GM21526 (cell line): ENCODE measurements around the gene LY6G5B.
A peak's percentile ranks its signal among the peaks of the same experiment; 100 is the strongest.

Experiments used
- ATAC-seq: cut with Tn5 transposase; IDR thresholded peaks from one replicate; pipeline ENCODE4 v1.9.1; 2021; ENCODE audit warnings: moderate library complexity; ENCODE audit not compliant: unreplicated experiment, low FRiP score

Gene LY6G5B

DNA sequence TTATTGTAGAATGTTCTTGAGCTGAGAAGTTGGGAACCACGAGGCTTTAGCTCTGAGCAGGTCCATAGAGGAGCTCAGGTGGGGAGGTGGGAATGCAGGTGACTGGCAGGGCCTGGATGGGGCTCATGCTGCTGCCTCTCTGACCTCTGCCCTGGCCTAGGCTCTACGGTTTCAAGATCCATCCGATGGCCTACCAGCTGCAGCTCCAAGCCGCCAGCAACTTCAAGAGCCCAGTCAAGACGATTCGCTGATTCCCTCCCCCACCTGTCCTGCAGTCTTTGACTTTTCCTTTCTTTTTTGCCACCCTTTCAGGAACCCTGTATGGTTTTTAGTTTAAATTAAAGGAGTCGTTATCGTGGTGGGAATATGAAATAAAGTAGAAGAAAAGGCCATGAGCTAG lies at the start of gene LY6G5B:
TSS of gene LY6G5B (plus strand) at position 301 of the 400 bp plus-strand sequence. CDS start 975 bp downstream, outside the sequence.
- ATAC-seq: no peak

DNA sequence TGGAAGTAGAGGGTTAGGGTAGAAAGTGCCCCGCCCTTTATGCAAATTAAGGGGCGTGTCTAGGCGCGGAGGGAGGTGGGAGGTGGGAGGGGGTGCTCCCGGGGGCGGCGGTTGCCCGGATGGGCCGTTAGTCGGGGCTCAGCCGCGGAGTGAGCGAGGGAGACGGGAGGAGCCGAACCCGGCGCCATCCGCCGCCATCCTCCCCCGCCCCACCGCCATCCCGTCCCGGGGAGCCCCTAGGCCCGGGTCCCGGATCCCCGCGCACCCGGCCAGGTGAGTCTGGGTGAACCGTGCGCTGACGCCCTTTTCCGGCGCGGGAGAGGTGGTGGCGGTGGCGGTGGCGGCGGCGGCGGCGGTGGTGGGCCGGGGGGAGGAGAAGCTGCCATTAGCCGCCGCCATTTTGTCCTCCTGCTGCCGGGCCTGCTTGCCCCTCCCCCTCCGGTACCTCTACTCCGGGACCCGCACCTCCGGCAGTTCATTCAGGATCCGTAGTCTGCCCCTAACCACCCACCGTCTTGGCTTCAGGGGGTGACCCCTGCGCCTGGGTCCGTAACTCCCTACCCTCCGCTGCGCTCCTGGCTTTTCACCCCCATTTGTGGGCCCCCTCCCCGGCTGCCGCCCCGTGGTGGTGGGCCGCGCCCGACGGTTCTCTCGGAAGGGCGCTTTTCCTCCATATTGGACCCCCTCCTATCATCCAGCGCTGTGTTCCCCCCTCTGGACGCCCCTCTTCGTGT lies 49.0 kb upstream of the LY6G5B start, which contains the start of gene PRRC2A:
TSS of gene PRRC2A (plus strand) at position 130 of the 734 bp plus-strand sequence. CDS start 2,075 bp downstream, outside the sequence.
- ATAC-seq: peak; percentile 44

DNA sequence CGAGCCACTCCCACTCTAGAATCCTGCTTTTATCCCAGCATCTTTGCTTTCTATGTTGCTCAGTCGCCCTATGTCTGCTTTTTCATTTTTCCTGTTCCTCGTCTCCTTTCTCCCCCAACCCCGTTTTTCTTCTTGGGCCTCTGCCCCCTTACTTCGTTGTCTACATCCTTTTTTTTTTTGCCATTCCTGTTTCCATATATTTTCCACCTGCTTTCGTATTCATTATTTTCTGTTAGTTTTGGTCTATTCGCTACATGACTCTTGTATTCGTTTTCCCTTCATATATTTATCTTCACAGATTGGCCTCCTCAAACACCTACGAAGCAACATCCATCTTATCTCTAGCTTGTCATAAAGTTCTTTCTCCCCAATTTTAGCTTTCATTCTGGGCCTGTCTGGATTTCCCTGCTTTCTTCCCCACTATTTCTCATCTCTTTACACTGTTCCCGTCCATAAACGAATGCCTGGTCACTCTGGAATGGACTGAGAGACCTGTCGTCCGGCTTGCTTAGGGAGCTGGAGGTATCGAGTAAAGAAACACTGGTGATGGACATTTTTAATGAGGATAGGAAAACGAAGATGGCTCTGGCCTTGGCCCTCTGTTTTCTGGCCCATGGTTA lies 48.3 kb upstream of the LY6G5B start:
- ATAC-seq: no peak

DNA sequence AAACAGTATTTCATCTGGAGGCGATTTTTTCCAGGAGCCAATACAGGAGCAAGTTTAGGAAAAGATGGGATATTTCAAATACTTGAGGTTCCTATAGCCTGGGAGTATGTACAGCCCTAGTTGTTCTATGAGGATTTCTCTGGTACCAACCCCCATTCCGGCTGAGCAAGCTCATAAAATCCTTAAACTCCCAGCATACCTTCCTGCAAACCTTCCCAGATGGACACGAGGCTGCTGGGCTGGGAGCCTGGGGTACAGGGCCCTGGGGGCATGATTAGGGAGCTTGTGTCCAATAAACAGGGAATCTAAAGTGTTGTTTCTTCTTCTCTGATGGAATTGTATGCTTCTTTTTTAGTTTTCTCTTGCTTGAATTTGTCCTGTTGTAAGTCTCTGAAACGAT lies 47.8 kb upstream of the LY6G5B start:
- ATAC-seq: no peak

GRCh38 chr6:31622684-31623091 lies 47.1 kb upstream of the LY6G5B start:
- no peak for ATAC-seq

- ATAC-seq: no peak
Observed at GRCh38 chr6:31624070-31624469, 45.7 kb upstream of the LY6G5B start.

- no peak for ATAC-seq
Observed at GRCh38 chr6:31626952-31627351, 42.8 kb upstream of the LY6G5B start.

- no peak for ATAC-seq
Observed at GRCh38 chr6:31627690-31628287, 42.0 kb upstream of the LY6G5B start.

DNA sequence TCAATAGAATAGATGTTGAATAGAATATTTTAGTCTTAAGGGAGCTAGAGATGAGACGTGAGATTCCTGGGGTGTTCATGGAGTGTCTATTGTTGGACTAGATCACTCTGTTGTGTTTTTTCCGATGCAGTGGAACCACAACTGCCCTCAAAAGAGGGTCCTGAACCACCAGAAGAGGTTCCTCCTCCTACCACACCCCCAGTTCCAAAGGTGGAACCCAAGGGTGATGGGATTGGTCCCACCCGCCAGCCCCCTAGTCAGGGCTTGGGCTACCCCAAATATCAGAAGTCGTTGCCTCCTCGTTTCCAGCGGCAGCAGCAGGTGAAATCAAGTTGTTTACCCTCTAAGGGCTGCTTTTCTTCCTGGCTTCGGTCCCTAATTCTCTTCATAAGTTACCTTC lies 40.8 kb upstream of the LY6G5B start:
- ATAC-seq: no peak

DNA sequence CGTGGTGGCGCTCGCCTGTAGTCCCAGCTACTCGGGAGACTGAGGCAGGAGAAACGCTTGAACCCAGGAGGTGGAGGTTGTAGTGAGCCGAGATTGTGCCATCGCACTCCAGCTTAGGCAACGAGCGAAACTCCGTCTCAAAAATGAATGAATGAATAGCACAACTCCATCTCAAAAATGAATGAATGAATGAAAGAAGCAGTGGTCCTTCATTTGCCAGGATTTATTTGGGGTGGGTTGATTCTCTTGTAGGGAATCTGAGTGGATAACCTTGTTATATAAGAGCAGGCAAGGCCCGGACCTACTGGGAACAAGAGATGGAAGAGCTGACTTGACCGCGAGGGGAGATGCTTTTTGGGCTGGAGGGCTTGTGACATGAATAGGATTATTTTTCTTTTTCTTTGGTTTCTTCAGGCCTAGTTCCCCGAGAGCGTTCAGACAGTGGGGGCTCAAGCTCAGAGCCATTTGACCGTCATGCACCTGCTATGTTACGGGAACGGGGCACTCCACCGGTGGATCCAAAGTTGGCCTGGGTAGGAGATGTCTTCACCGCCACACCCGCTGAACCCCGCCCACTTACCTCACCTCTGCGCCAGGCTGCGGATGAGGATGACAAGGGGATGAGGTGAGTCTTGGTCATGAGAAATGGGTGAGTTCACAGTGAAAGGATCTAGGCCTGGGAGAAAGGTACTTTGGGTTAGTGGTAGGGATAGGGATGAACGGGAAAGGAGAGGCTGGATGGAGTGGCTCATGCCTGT lies 39.4 kb upstream of the LY6G5B start:
- no peak for ATAC-seq

- no peak for ATAC-seq
Observed at GRCh38 chr6:31631209-31631608, 38.6 kb upstream of the LY6G5B start.

GRCh38 chr6:31631681-31632278 lies 38.0 kb upstream of the LY6G5B start:
- no peak for ATAC-seq

DNA sequence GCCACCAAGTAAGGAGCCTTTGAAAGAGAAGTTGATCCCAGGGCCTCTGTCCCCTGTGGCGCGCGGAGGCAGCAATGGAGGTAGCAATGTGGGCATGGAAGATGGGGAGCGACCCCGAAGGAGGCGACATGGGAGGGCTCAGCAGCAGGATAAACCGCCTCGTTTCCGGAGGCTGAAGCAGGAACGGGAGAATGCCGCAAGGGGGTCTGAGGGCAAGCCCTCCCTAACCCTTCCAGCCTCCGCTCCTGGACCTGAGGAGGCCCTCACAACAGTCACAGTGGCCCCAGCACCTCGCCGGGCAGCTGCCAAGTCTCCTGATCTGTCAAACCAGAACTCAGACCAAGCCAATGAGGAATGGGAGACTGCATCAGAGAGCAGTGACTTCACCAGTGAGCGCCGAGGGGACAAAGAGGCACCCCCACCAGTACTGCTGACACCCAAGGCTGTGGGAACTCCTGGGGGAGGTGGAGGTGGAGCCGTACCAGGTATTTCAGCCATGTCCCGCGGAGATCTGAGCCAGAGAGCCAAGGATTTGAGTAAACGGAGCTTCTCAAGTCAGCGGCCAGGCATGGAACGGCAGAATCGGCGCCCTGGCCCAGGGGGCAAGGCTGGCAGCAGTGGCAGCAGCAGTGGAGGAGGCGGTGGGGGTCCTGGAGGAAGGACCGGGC lies 37.4 kb upstream of the LY6G5B start:
- ATAC-seq: no peak

- ATAC-seq: no peak
Observed at GRCh38 chr6:31633447-31633846, 36.3 kb upstream of the LY6G5B start.

DNA sequence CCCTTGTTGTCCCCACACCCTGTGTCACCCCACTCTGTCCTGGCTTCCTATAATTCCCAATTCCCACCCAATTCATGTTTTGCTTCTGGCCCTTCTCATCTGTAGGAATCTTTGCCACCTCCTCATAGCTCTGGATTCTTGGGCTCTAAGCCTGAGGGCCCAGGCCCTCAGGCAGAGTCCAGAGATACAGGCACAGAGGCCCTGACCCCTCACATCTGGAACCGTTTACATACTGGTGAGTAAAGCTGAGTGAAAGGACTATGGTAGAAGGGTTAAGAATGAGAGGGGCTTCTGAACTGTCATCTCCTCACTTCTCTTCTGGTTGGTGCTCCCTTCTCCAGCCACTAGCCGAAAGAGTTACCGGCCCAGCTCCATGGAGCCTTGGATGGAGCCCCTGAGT lies 35.6 kb upstream of the LY6G5B start:
- no peak for ATAC-seq

DNA sequence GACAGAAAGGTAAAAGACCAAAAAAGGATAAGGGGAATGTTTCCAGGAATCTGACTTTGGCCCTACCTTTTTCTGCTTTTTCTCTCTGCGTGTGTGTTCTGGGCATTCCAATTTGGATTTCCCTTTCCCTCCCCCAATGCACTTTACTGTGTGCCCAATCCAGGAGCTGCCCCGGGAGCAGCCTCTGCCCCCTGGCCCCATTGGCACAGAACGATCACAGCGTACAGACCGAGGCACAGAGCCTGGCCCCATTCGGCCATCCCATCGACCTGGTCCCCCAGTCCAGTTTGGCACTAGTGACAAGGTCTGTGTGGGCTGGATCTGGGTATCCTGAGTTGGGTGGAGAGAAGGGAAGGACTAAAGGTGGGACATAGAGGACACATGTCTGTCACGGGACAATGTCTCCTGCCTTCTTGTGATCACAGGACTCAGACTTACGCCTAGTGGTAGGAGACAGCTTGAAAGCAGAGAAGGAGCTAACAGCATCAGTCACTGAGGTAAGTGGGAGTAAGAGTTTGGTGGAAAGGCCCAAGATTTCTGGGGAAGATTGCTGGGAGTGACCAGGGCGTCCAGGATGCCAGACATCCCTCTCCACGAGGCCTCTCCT lies 34.7 kb upstream of the LY6G5B start:
- ATAC-seq: no peak

DNA sequence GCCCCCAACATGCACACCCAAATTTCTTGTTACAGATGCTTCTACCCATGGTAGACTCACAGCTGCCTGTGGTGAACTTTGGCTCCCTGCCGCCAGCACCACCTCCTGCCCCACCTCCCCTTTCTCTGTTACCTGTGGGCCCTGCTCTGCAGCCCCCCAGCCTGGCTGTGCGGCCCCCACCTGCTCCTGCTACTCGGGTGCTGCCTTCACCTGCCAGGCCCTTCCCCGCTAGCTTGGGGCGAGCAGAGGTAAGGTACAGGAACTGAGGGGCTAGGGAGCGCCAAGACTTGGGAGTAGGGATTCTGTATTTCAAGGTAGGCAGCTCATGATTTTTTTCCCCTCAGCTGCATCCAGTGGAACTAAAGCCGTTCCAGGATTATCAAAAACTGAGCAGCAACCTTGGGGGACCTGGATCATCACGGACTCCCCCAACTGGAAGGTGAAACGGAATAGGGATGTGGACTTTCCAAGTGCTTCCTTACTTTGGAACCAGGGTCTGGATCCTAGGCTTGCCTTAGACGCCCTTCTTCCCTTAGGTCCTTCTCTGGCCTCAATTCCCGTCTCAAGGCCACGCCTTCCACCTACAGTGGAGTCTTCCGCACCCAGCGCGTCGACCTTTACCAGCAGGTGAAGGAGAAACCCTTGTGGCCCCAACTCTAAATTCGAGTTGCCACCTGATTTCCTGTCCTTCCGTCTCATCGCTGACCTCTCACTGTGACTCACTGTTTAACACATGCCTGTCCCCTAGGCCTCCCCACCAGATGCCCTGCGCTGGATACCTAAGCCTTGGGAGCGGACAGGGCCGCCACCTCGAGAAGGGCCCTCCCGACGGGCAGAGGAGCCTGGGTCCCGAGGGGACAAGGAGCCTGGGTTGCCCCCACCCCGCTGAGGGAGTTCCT lies 32.8 kb upstream of the LY6G5B start:
- no peak for ATAC-seq

GRCh38 chr6:31639043-31639442 lies 30.7 kb upstream of the LY6G5B start:
- ATAC-seq: no peak

GRCh38 chr6:31639449-31639861 lies 30.3 kb upstream of the LY6G5B start:
- no peak for ATAC-seq
